Astrocyte (in vitro differentiated cells and primary cell): ENCODE results near the gene APP. TPM values are rescaled to one million over a fixed set of nuclear protein-coding genes. Genes with fewer than 3 reads are reported as not detected.
A peak's percentile ranks its signal among the peaks of the same experiment; 100 is the strongest.

Source experiments
- DNase-seq: peaks from one replicate; pipeline ENCODE4 v3.0.0-alpha.2; 2010; ENCODE audit warnings: low read depth
- FAIRE-seq: peaks from 2 replicates; lab custom pipeline; 2011; peaks lifted over from hg19 to GRCh38; lab: Jason Lieb, UNC
- H2AFZ ChIP-seq: 2 replicates; pipeline ENCODE4 v1.6.0; 2012; ENCODE audit warnings: low read depth, low read length, inconsistent platforms
- H3K27ac ChIP-seq: 2 replicates; pipeline ENCODE4 v1.5.1; 2011; ENCODE audit warnings: low read depth, low read length, inconsistent platforms
- H3K27me3 ChIP-seq: 2 replicates; pipeline ENCODE4 v1.6.0; 2011; ENCODE audit warnings: low read length, inconsistent platforms; ENCODE audit not compliant: insufficient read depth
- H3K36me3 ChIP-seq: 2 replicates; pipeline ENCODE4 v1.5.1; 2011; ENCODE audit warnings: low read length, inconsistent platforms; ENCODE audit not compliant: insufficient read depth
- H3K4me1 ChIP-seq: 2 replicates; pipeline ENCODE4 v1.5.1; 2011; ENCODE audit warnings: low read length, inconsistent platforms; ENCODE audit not compliant: insufficient read depth
- H3K4me2 ChIP-seq: 2 replicates; pipeline ENCODE4 v1.6.0; 2012; ENCODE audit warnings: low read length, inconsistent platforms
- H3K4me3 ChIP-seq: 2 replicates; pipeline ENCODE4 v1.5.1; 2011; ENCODE audit warnings: low read depth, mild to moderate bottlenecking, low read length, inconsistent platforms; ENCODE audit not compliant: insufficient read depth
- H3K79me2 ChIP-seq: 2 replicates; pipeline ENCODE4 v1.6.0; 2012; ENCODE audit warnings: mild to moderate bottlenecking, low read length, inconsistent platforms; ENCODE audit not compliant: insufficient read depth
- H3K9ac ChIP-seq: 2 replicates; pipeline ENCODE4 v1.6.0; 2012; ENCODE audit warnings: mild to moderate bottlenecking, low read length, inconsistent platforms
- H3K9me3 ChIP-seq: 2 replicates; pipeline ENCODE4 v1.5.1; 2012; ENCODE audit warnings: low read depth, mild to moderate bottlenecking, low read length, inconsistent platforms; ENCODE audit not compliant: insufficient read depth
- H4K20me1 ChIP-seq: 2 replicates; pipeline ENCODE4 v1.6.0; 2012; ENCODE audit warnings: low read length, inconsistent platforms; ENCODE audit not compliant: insufficient read depth
- H3K27ac Mint-ChIP-seq: one replicate; pipeline ENCODE4 v1.8.0; 2021; ENCODE audit warnings: mild to moderate bottlenecking, mixed read lengths; ENCODE audit not compliant: unreplicated experiment
- H3K27me3 Mint-ChIP-seq: one replicate; pipeline ENCODE4 v1.8.0; 2021; ENCODE audit warnings: low read depth, mixed read lengths; ENCODE audit not compliant: unreplicated experiment
- H3K36me3 Mint-ChIP-seq: one replicate; pipeline ENCODE4 v1.8.0; 2021; ENCODE audit warnings: low read depth, mixed read lengths; ENCODE audit not compliant: unreplicated experiment
- H3K4me1 Mint-ChIP-seq: one replicate; pipeline ENCODE4 v1.8.0; 2021; ENCODE audit warnings: low read depth, mixed read lengths; ENCODE audit not compliant: unreplicated experiment
- H3K4me3 Mint-ChIP-seq: one replicate; pipeline ENCODE4 v1.8.0; 2021; ENCODE audit warnings: mild to moderate bottlenecking, moderate library complexity, mixed read lengths; ENCODE audit not compliant: unreplicated experiment
- H3K9me3 Mint-ChIP-seq: one replicate; pipeline ENCODE4 v1.8.0; 2021; ENCODE audit warnings: mild to moderate bottlenecking, mixed read lengths; ENCODE audit not compliant: unreplicated experiment
- EZH2 ChIP-seq: IDR thresholded peaks from 2 replicates; pipeline ENCODE4 v1.6.1; 2012; ENCODE audit warnings: mild to moderate bottlenecking, low read length, inconsistent platforms; ENCODE audit not compliant: insufficient read depth
- total RNA-seq: library from RNA; stranded (reverse); gene quantifications from 2 replicates; pipeline ENCODE4 v1.2.1, GENCODE V29; 2021
- TF ChIP-seq, protein P1 (sequence below): IDR thresholded peaks from 2 replicates; pipeline ENCODE4 v1.5.1; 2011; ENCODE audit warnings: low read depth, mild to moderate bottlenecking, inconsistent platforms, low read length, moderate library complexity; ENCODE audit not compliant: insufficient read depth

APP gene
- total RNA-seq, 1 donor from 2014 or later = 823 TPM

DNA sequence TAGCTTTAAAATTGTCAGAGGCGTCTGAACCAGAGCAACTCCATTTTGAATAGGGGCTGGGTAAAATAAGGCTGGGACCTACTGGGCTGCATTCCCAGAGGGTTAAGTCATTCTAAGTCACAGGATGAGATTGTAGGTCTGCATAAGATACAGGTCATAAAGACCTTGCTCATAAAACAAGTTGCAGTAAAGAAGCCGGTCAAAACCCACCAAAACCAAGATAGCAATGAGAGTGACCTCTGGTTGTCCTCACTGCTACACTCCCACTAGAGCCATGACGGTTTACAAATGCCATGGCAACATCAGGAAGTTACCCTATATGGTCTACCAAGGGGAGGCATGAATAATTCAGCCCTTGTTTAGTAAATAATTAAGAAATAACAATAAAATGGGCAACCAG is 292.2 kb downstream of the APP start:
- TF ChIP-seq, protein P1, sequence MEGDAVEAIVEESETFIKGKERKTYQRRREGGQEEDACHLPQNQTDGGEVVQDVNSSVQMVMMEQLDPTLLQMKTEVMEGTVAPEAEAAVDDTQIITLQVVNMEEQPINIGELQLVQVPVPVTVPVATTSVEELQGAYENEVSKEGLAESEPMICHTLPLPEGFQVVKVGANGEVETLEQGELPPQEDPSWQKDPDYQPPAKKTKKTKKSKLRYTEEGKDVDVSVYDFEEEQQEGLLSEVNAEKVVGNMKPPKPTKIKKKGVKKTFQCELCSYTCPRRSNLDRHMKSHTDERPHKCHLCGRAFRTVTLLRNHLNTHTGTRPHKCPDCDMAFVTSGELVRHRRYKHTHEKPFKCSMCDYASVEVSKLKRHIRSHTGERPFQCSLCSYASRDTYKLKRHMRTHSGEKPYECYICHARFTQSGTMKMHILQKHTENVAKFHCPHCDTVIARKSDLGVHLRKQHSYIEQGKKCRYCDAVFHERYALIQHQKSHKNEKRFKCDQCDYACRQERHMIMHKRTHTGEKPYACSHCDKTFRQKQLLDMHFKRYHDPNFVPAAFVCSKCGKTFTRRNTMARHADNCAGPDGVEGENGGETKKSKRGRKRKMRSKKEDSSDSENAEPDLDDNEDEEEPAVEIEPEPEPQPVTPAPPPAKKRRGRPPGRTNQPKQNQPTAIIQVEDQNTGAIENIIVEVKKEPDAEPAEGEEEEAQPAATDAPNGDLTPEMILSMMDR = no peak
- TF ChIP-seq EZH2 = no peak
- FAIRE-seq (no peak), DNase-seq (peak; percentile 32)
- Mint-ChIP-seq H3K27me3 (no peaks in the 10 kb centered on the region), H3K27ac (no peak overlapping the region), H3K9me3 (no peaks in the 10 kb centered on the region), H3K4me1 (peaks cover 3% of the 10 kb centered on the region), H3K36me3 (peaks cover 11% of the 10 kb centered on the region), H3K4me3 (no peak overlapping the region)
- no peak overlapping the region for H2AFZ ChIP-seq
- peaks cover 9% of the 10 kb centered on the region for H4K20me1 ChIP-seq
- H3K79me2 ChIP-seq = no peaks in the 10 kb centered on the region
- H3K4me1 ChIP-seq = no peaks in the 10 kb centered on the region
- no peaks in the 10 kb centered on the region for H3K9me3 ChIP-seq
- H3K4me3 ChIP-seq = no peak overlapping the region
- no peak overlapping the region for H3K4me2 ChIP-seq
- H3K9ac ChIP-seq = no peak overlapping the region
- H3K27me3 ChIP-seq = no peaks in the 10 kb centered on the region
- no peak overlapping the region for H3K27ac ChIP-seq
- peaks cover 19% of the 10 kb centered on the region for H3K36me3 ChIP-seq

DNA sequence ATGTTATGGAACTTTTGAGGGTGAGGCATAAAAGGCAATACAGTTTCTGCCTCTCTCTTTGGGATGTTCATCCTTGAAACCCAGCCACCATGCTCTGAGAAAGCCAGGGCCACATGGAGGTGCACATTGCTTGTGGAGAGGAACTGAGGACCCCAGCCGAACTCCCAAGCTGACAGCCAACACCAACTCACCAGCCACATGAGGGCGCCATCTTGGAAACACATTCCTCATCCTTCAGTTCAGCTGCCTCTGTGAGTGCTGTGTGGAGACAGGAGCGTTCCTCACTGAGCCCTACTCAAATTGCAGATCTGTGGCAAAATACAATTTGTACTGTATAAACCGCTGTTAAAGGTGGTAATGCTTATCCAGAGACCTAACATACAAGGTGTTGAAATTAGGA is 298.3 kb downstream of the APP start:
- no peak overlapping the region for H3K27ac ChIP-seq
- no peak overlapping the region for H3K4me3 Mint-ChIP-seq
- H3K36me3 ChIP-seq = peaks cover 2% of the 10 kb centered on the region
- H3K9ac ChIP-seq = no peak overlapping the region
- no peak for FAIRE-seq
- H3K4me2 ChIP-seq = no peak overlapping the region
- H4K20me1 ChIP-seq = no peaks in the 10 kb centered on the region
- H2AFZ ChIP-seq = no peak overlapping the region
- H3K9me3 ChIP-seq = no peaks in the 10 kb centered on the region
- H3K27ac Mint-ChIP-seq = no peak overlapping the region
- H3K36me3 Mint-ChIP-seq = peaks cover 4% of the 10 kb centered on the region
- H3K4me1 ChIP-seq = no peaks in the 10 kb centered on the region
- no peaks in the 10 kb centered on the region for H3K9me3 Mint-ChIP-seq
- no peaks in the 10 kb centered on the region for H3K4me1 Mint-ChIP-seq
- no peaks in the 10 kb centered on the region for H3K27me3 Mint-ChIP-seq
- no peak overlapping the region for H3K4me3 ChIP-seq
- TF ChIP-seq, protein P1 = no peak
- no peak for TF ChIP-seq EZH2
- no peaks in the 10 kb centered on the region for H3K27me3 ChIP-seq
- DNase-seq = no peak
- no peaks in the 10 kb centered on the region for H3K79me2 ChIP-seq

DNA sequence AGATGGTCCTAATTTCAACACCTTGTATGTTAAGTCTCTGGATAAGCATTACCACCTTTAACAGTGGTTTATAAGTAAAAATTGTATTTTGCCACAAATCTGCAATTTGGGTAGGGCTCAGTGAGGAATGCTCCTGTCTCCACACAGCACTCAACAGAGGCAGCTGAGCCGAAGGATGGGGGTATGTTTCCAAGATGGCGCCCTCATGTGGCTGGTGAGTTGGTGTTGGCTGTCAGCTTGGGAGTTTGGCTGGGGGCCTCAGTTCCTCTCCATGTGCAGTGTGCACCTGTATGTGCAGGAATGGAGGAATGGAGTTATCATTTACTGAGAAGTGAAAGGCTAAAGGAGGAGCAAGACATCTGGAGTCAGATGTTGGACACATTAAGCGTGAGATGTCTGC is 299.0 kb downstream of the APP start:
- no peak for DNase-seq
- H3K9me3 Mint-ChIP-seq = no peaks in the 10 kb centered on the region
- no peak overlapping the region for H3K4me3 Mint-ChIP-seq
- no peaks in the 10 kb centered on the region for H3K79me2 ChIP-seq
- H3K36me3 Mint-ChIP-seq = peaks cover 4% of the 10 kb centered on the region
- no peak for FAIRE-seq
- H3K4me1 ChIP-seq = no peaks in the 10 kb centered on the region
- H3K4me2 ChIP-seq = no peak overlapping the region
- no peak overlapping the region for H2AFZ ChIP-seq
- H3K27me3 ChIP-seq = no peaks in the 10 kb centered on the region
- no peaks in the 10 kb centered on the region for H4K20me1 ChIP-seq
- H3K4me3 ChIP-seq = no peak overlapping the region
- H3K27ac ChIP-seq = no peak overlapping the region
- H3K36me3 ChIP-seq = peaks cover 2% of the 10 kb centered on the region
- no peaks in the 10 kb centered on the region for H3K9me3 ChIP-seq
- H3K9ac ChIP-seq = no peak overlapping the region
- H3K27ac Mint-ChIP-seq = no peak overlapping the region
- TF ChIP-seq, protein P1 = no peak
- TF ChIP-seq EZH2 = no peak
- no peaks in the 10 kb centered on the region for H3K27me3 Mint-ChIP-seq
- no peaks in the 10 kb centered on the region for H3K4me1 Mint-ChIP-seq
